Breast epithelium (tissue), 4 donors: ENCODE measurements around the gene TPRG1L. TPM values are rescaled to one million over a fixed set of nuclear protein-coding genes. Genes with fewer than 3 reads are reported as not detected.
A peak's percentile ranks its signal among the peaks of the same experiment; 100 is the strongest.

ENCODE experiments used
- DNase-seq, 2 donors: peaks; one replicate each; pipeline ENCODE4 v3.0.0-alpha.2; 2019; ENCODE audit warnings: low spot score in 2 of 2
- H3K27ac ChIP-seq, 2 donors: fragments of 200-600 bp; sonication (generic) in 1 of 2; one replicate each; pipeline ENCODE4 v1.5.1; 2016 to 2019; ENCODE audit warnings: mild to moderate bottlenecking in 1 of 2
- H3K27me3 ChIP-seq, 2 donors: fragments of 200-600 bp; sonication (generic) in 1 of 2; one replicate each; pipeline versions ENCODE4 v1.5.1 to v1.6.0; 2017 to 2019; ENCODE audit warnings: control low read depth in 1 of 2, mild to moderate bottlenecking in 1 of 2
- H3K36me3 ChIP-seq: fragments of 200-600 bp; one replicate; pipeline ENCODE4 v1.5.1; 2019
- H3K4me1 ChIP-seq, 2 donors: fragments of 200-600 bp; sonication (generic); one replicate each; pipeline ENCODE4 v1.5.1; 2016 to 2019; ENCODE audit warnings: control low read depth in 1 of 2
- H3K4me3 ChIP-seq, 3 donors: fragments of 200-600 bp; sonication (generic); 1 replicate in 2 of 3; 2 replicates in 1 of 3; pipeline ENCODE4 v1.5.1; 2016 to 2019; ENCODE audit warnings: mild to moderate bottlenecking in 3 of 3, moderate library complexity in 2 of 3
- H3K9me3 ChIP-seq, 2 donors: fragments of 200-600 bp; sonication (generic) in 1 of 2; one replicate each; pipeline ENCODE4 v1.5.1; 2016 to 2019; ENCODE audit warnings: control low read depth in 1 of 2
- CTCF ChIP-seq, 3 donors: fragments of 450-650 bp; IDR thresholded peaks; one replicate each; pipeline ENCODE4 v1.5.1; 2016 to 2017; ENCODE audit warnings: antibody characterized with exemption in 3 of 3, mild to moderate bottlenecking in 3 of 3, moderate library complexity in 3 of 3
- POLR2A ChIP-seq: fragments of 450-650 bp; IDR thresholded peaks from one replicate; pipeline ENCODE4 v1.6.1; 2016; ENCODE audit warnings: antibody characterized with exemption, mild to moderate bottlenecking, moderate library complexity
- POLR2AphosphoS5 ChIP-seq, 3 donors: sonication (generic); formaldehyde crosslinking; IDR thresholded peaks; one replicate each; pipeline ENCODE4 v1.6.1; 2017; ENCODE audit warnings: antibody characterized with exemption in 3 of 3
- intact Hi-C: fragments of 100-400 bp; cut with DNase I; formaldehyde crosslinking; loops from one replicate; pipeline ENCODE4 v1.15.1; 2023; ENCODE audit warnings: low total_unique reads
- total RNA-seq, 3 donors: library from RNA; depleted of rRNA; stranded (reverse); fragments of >200 nt; gene quantifications; one replicate each; pipeline ENCODE4 v1.1.0, GENCODE V29; 2016

The TPRG1L gene
- total RNA-seq, 3 donors from 2014 or later: 32.4 to 56.8 (median 34.5) TPM

- H3K27me3 ChIP-seq: no peaks in the 10 kb centered on the region
- no peak overlapping the region for H3K27ac ChIP-seq
- TF ChIP-seq CTCF (IDR thresholded peaks at IDR 0.05) (no peak), POLR2AphosphoS5 (IDR thresholded peaks at IDR 0.05) (no peak), POLR2A (no peak)
- no peaks in the 10 kb centered on the region for H3K36me3 ChIP-seq
- no peaks in the 10 kb centered on the region for H3K9me3 ChIP-seq
- DNase-seq: no peak
- H3K4me3 ChIP-seq: no peak overlapping the region
- H3K4me1 ChIP-seq: no peaks in the 10 kb centered on the region
- intact Hi-C loops: no loop called here
These were observed 13.2 kb downstream of the TPRG1L start for GRCh38 chr1:3638027-3638426.

DNA sequence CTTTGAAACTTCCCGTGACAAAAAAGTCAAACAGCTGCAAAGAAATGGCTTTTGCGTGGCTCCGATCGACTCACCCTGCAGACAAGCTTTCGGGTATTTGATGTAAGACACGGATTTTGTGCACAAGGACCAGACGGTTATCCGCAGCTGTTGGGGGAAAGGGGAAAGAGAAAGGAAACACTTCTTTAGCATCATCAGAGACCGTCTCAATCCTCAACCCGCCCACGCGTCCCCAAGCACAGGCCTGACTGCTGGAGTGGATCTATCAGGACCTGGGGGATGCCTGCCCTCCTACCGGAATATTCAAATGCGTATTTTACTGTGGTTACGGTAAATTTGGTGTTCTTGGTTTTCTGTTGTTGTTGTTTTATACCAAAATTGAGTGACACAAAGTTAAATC, 13.9 kb downstream of the TPRG1L start:
- intact Hi-C loops: no loop called here
- Histone ChIP-seq H3K4me3 (no peak overlapping the region), H3K36me3 (no peaks in the 10 kb centered on the region), H3K27ac (no peak overlapping the region), H3K27me3 (no peaks in the 10 kb centered on the region), H3K4me1 (no peaks in the 10 kb centered on the region), H3K9me3 (no peaks in the 10 kb centered on the region)
- TF ChIP-seq CTCF (IDR thresholded peaks at IDR 0.05) (no peak), POLR2AphosphoS5 (IDR thresholded peaks at IDR 0.05) (no peak), POLR2A (no peak)
- no peak for DNase-seq

- no peak for TF ChIP-seq POLR2AphosphoS5 (IDR thresholded peaks at IDR 0.05)
- TF ChIP-seq CTCF (IDR thresholded peaks at IDR 0.05): no peak
- no peak for TF ChIP-seq POLR2A
- Histone ChIP-seq H3K4me3 (no peak overlapping the region), H3K36me3 (no peaks in the 10 kb centered on the region), H3K27ac (no peak overlapping the region), H3K27me3 (no peaks in the 10 kb centered on the region), H3K9me3 (no peaks in the 10 kb centered on the region), H3K4me1 (no peaks in the 10 kb centered on the region)
- intact Hi-C loops: no loop called here
- peak in 1 of 2 donors; percentile 31 for DNase-seq
These were observed 14.6 kb downstream of the TPRG1L start for GRCh38 chr1:3639397-3639911.

DNA sequence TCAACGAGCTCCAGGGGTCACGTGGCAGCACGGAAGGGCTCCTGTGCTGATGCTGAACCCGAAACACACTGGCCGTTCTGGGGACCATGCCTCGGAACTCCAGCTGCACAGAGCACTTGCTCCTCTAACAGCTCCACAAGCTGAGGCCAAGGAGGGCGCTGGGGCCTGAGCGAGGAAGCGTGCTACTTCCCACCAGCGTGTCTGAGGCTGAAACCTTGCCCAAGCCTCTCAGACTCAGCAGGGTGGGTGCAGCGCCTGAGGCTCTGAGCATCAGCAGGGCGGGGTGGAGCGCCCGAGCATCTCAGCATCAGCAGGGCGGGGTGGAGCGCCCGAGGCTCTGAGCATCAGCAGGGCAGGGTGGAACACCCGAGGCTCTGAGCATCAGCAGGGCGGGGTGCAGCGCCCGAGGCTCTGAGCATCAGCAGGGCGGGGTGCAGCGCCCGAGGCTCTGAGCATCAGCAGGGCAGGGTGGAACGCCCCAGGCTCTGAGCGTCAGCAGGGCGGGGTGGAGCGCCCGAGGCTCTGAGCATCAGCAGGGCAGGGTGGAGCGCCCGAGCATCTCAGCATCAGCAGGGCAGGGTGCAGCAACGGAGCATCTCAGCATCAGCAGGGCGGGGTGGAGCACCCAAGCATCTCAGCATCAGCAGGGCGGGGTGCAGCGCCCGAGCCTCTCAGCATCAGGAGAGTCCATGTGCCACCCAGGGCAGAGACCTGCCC, 15.5 kb downstream of the TPRG1L start:
- H3K4me1 ChIP-seq: no peaks in the 10 kb centered on the region
- TF ChIP-seq POLR2AphosphoS5 (IDR thresholded peaks at IDR 0.05): no peak
- no peak for TF ChIP-seq CTCF (IDR thresholded peaks at IDR 0.05)
- TF ChIP-seq POLR2A: no peak
- no peak overlapping the region for H3K27ac ChIP-seq
- no peaks in the 10 kb centered on the region for H3K9me3 ChIP-seq
- DNase-seq: peak in 1 of 2 donors; percentile 43
- H3K4me3 ChIP-seq: no peak overlapping the region
- intact Hi-C loops: no loop called here
- no peaks in the 10 kb centered on the region for H3K36me3 ChIP-seq
- H3K27me3 ChIP-seq: no peaks in the 10 kb centered on the region

DNA sequence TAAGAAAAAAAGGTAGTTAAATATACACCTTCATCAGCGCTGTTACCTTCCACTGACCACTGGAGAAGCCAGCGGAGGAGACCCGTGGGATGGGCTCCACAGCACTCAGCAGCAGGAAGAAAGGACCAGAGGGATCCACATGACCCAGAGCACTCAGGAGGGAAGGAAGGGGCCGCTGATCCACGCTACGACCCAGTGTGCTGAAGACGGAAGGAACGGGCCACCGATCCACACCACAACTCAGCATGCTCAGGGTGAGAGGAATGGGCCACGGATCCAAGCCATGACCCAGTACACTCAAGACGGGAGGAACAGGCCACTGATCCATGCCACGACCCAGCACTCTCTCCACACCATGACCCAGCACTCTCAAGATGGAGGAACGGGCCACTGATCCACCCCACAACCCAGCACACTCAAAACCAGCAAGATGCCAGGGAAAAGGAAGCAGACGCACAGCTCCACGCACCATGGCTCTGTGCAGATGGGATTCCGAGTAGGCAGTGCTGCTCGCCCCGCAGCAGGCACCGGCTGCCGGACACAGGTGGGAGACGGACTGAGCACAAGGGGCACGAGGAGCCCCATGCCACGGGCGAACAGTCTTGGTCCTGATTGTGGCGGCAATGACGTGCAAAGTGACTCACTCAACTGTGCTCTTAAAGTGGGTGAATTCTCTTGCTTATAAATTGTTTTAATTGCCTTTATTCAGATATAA, 16.4 kb downstream of the TPRG1L start:
- H3K36me3 ChIP-seq: no peaks in the 10 kb centered on the region
- TF ChIP-seq CTCF (IDR thresholded peaks at IDR 0.05) (no peak), POLR2A (no peak), POLR2AphosphoS5 (IDR thresholded peaks at IDR 0.05) (no peak)
- no peak overlapping the region for H3K27ac ChIP-seq
- no peaks in the 10 kb centered on the region for H3K4me1 ChIP-seq
- DNase-seq: peak in 1 of 2 donors; percentile 19
- no peak overlapping the region for H3K4me3 ChIP-seq
- no peaks in the 10 kb centered on the region for H3K9me3 ChIP-seq
- intact Hi-C loops: no loop called here
- H3K27me3 ChIP-seq: no peaks in the 10 kb centered on the region
